NCI-H345 treated with DMSO at 0.1 percent for 48 hours (cell line): ENCODE data around the gene RARRES2.

ENCODE experiments used
- DNase-seq: peaks from one replicate; lab custom pipeline; 2025; ENCODE audit not compliant: unreplicated experiment; lab: John Stamatoyannopoulos, UW

The RARRES2 gene

GRCh38 chr7:150363370-150363769, 21.9 kb upstream of the RARRES2 start:
- no peak for DNase-seq

- no peak for DNase-seq
Measured at GRCh38 chr7:150361807-150362621, 20.6 kb upstream of the RARRES2 start.

GRCh38 chr7:150361402-150361801, 20.0 kb upstream of the RARRES2 start:
- DNase-seq, result no peak

GRCh38 chr7:150360363-150361058, 19.1 kb upstream of the RARRES2 start:
- no peak for DNase-seq

GRCh38 chr7:150359622-150360362, 18.4 kb upstream of the RARRES2 start:
- DNase-seq, result no peak

GRCh38 chr7:150358988-150359621, 17.7 kb upstream of the RARRES2 start:
- DNase-seq, result no peak

- no peak for DNase-seq
Measured at GRCh38 chr7:150358433-150358832, 17.0 kb upstream of the RARRES2 start.

- DNase-seq, result no peak
Measured at GRCh38 chr7:150357771-150358427, 16.5 kb upstream of the RARRES2 start.

GRCh38 chr7:150357270-150357669, 15.8 kb upstream of the RARRES2 start:
- DNase-seq, result no peak

GRCh38 chr7:150356265-150356897, 15.0 kb upstream of the RARRES2 start:
- DNase-seq, result no peak

- DNase-seq, result no peak
Measured at GRCh38 chr7:150355666-150356059, 14.2 kb upstream of the RARRES2 start.

GRCh38 chr7:150351587-150352194, 10.3 kb upstream of the RARRES2 start:
- no peak for DNase-seq

GRCh38 chr7:150346922-150347321, 5.5 kb upstream of the RARRES2 start:
- no peak for DNase-seq

GRCh38 chr7:150345012-150345411, 3.6 kb upstream of the RARRES2 start:
- DNase-seq, result no peak

- no peak for DNase-seq
Measured at GRCh38 chr7:150344299-150344698, 2.9 kb upstream of the RARRES2 start.

- DNase-seq, result no peak
Measured at GRCh38 chr7:150343225-150343624, 1.8 kb upstream of the RARRES2 start.

- DNase-seq, result no peak
Measured at GRCh38 chr7:150342121-150342408, 636 bp upstream of the RARRES2 start.

- DNase-seq, result no peak
Measured at GRCh38 chr7:150340875-150341262, 560 bp downstream of the RARRES2 start.

GRCh38 chr7:150340024-150340749, 1.2 kb downstream of the RARRES2 start:
- DNase-seq, result no peak
